D721Med (cell line): ENCODE data around the gene STEEP1.

Experiments used
- DNase-seq: peaks from one replicate; pipeline ENCODE4 v3.0.0; 2011; ENCODE audit warnings: low spot score; ENCODE audit not compliant: insufficient read length
- FAIRE-seq: peaks from 2 replicates; lab custom pipeline; 2011; peaks lifted over from hg19 to GRCh38; lab: Jason Lieb, UNC
- CTCF ChIP-seq: IDR thresholded peaks from 2 replicates; pipeline ENCODE4 v1.5.1; 2012; ENCODE audit warnings: mild to moderate bottlenecking, control low read depth; ENCODE audit not compliant: insufficient read depth; ENCODE audit errors: missing control alignments

Gene STEEP1

DNA sequence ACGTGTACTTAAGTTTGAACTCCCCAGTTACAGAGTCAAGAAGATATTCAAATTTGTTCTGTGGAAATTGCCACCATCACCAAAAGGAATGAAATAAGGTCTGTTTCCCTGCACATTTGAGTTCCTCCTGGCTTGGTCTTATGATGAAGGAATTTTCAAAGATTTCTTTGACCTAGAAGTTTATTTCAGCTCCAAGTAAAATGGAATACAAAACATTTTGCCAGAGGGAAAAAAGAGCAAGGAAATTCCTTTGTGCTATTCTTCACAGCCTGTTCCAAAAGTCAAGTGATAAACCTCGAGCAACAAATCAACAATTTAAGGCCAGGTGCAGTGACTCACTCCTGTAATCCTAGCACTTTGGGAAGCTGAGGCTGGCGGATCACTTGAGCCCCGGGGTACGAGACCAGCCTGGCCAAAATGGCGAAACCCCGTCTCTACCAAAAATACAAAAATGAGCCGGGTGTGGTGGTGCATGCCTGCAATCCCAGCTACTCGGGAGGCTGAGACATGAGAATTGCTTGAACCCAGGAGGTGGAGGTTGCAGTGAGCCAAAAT lies 37.6 kb upstream of the STEEP1 start:
- no peak for FAIRE-seq
- no peak for DNase-seq
- TF ChIP-seq CTCF: no peak

DNA sequence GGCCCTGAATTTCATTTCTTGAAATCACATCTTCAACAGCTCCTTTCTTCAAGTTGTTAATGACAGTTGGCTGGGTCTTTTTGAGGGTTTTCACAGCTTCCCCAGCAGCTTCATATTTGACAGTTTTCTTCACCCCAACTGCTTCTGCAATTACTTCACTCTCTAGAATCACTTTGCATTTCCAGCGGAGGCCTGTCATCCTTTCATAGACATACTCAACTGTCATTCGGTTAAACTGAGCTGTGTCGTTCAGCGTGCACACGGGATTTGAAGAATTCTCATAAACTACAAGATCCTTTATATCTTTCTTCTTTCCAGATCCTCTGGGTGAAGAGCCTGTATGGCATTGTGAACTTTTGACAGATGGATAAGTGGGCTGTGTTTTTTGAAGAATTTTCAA lies 24.6 kb upstream of the STEEP1 start:
- FAIRE-seq (no peak), DNase-seq (no peak)
- no peak for TF ChIP-seq CTCF

GRCh38 chrX:119583431-119584059 lies 18.3 kb upstream of the STEEP1 start:
- no peak for TF ChIP-seq CTCF
- DNase-seq (no peak), FAIRE-seq (no peak)

- no peak for DNase-seq
- FAIRE-seq: no peak
- no peak for TF ChIP-seq CTCF
Observed at GRCh38 chrX:119579414-119579813, 14.2 kb upstream of the STEEP1 start.

- no peak for FAIRE-seq
- no peak for TF ChIP-seq CTCF
- DNase-seq: peak; percentile 64
Observed at GRCh38 chrX:119574394-119575266, 9.4 kb upstream of the STEEP1 start, which contains the start of gene UBE2A. Gene UBE2A (plus strand): TSS chrX:119574563. CDS start chrX:119574712, 149 bp downstream.

GRCh38 chrX:119573840-119574393 lies 8.7 kb upstream of the STEEP1 start:
- no peak for TF ChIP-seq CTCF
- FAIRE-seq: no peak
- no peak for DNase-seq

DNA sequence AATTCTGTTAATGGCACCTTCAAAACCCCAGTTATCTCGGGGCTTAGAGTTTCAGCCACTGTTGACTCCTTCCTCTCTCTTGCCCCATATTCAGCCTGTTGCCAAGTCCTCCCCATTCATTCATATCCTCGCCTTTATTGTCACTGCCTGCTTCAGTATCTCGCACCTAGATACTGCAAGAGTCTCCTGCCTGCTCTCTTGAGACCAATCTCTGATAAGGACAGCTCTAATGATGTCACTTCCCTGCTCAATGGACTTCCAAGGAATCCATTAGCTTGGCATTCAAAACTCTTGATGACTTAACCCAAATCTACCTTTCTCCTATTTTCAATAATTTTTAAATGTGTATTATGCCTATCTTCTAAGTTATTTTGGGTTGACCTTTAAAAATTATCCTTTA lies 8.0 kb upstream of the STEEP1 start:
- FAIRE-seq (no peak), DNase-seq (no peak)
- TF ChIP-seq CTCF: no peak
